ENCODE data around the gene C1orf226. TPM values are rescaled to one million over a fixed set of nuclear protein-coding genes. Genes with fewer than 3 reads are reported as not detected.

Gene C1orf226, protein sequence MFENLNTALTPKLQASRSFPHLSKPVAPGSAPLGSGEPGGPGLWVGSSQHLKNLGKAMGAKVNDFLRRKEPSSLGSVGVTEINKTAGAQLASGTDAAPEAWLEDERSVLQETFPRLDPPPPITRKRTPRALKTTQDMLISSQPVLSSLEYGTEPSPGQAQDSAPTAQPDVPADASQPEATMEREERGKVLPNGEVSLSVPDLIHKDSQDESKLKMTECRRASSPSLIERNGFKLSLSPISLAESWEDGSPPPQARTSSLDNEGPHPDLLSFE
- total RNA-seq, result 3.9 to 5.1 TPM (median 4.3 TPM) in 3 replicates

- H3K4me3 Mint-ChIP-seq, result no peak within 1 kb of the TSS
- peaks cover 3% of the 10 kb centered on the region for H3K36me3 Mint-ChIP-seq
- DNase-seq (ENCODE audit: low spot score in 2 of 2, unreplicated experiment in 2 of 2), result no peak
- H3K4me1 Mint-ChIP-seq, result no peaks in the 10 kb centered on the region
- TF ChIP-seq, protein P1, sequence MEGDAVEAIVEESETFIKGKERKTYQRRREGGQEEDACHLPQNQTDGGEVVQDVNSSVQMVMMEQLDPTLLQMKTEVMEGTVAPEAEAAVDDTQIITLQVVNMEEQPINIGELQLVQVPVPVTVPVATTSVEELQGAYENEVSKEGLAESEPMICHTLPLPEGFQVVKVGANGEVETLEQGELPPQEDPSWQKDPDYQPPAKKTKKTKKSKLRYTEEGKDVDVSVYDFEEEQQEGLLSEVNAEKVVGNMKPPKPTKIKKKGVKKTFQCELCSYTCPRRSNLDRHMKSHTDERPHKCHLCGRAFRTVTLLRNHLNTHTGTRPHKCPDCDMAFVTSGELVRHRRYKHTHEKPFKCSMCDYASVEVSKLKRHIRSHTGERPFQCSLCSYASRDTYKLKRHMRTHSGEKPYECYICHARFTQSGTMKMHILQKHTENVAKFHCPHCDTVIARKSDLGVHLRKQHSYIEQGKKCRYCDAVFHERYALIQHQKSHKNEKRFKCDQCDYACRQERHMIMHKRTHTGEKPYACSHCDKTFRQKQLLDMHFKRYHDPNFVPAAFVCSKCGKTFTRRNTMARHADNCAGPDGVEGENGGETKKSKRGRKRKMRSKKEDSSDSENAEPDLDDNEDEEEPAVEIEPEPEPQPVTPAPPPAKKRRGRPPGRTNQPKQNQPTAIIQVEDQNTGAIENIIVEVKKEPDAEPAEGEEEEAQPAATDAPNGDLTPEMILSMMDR (IDR thresholded peaks at IDR 0.05; ENCODE audit: unreplicated experiment), result no peak
- H3K27ac Mint-ChIP-seq, result no peak within 1 kb of the TSS
- no peaks in the 10 kb centered on the region for H3K27me3 Mint-ChIP-seq (ENCODE audit: low read depth)
- H3K9me3 Mint-ChIP-seq, result no peaks in the 10 kb centered on the region
Observed at GRCh38 chr1:162381383-162381782, at the start of gene C1orf226. TSS of gene C1orf226 (plus strand) at chr1:162381728. CDS start at chr1:162381902, 174 bp downstream.

GRCh38 chr1:162333991-162334390, 47.5 kb upstream of the C1orf226 start:
- Mint-ChIP-seq H3K4me1 (no peaks in the 10 kb centered on the region), H3K9me3 (no peaks in the 10 kb centered on the region), H3K36me3 (no peaks in the 10 kb centered on the region), H3K27me3 (ENCODE audit: low read depth) (no peaks in the 10 kb centered on the region), H3K4me3 (no peak overlapping the region), H3K27ac (no peak overlapping the region)
- TF ChIP-seq, protein P1 (IDR thresholded peaks at IDR 0.05; ENCODE audit: unreplicated experiment), result no peak
- DNase-seq (ENCODE audit: low spot score in 2 of 2, unreplicated experiment in 2 of 2), result no peak

DNA sequence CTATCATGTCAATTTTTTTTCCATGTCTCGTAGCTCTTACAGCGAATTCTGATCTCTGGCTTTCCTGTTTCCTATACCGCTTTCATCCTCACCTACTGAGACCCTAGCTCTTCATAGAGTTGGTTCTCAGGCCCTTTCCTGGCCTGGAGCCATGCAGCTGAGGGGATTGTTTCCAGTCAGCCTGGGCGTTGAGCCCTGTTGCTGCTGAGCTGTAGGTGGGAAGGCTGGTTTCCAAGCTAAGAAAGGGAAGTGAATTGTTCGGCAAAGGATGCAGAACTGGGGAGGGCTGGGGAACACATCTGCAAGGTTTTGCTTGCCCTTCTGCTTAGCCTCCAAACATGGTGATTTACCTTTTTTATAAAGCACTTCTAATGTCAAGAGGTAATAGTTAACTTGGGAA, 46.4 kb upstream of the C1orf226 start:
- Mint-ChIP-seq H3K4me3 (no peak overlapping the region), H3K4me1 (no peaks in the 10 kb centered on the region), H3K27me3 (ENCODE audit: low read depth) (no peaks in the 10 kb centered on the region), H3K27ac (no peak overlapping the region), H3K9me3 (no peaks in the 10 kb centered on the region), H3K36me3 (no peaks in the 10 kb centered on the region)
- TF ChIP-seq, protein P1 (IDR thresholded peaks at IDR 0.05; ENCODE audit: unreplicated experiment), result no peak
- DNase-seq (ENCODE audit: low spot score in 2 of 2, unreplicated experiment in 2 of 2), result no peak

- Mint-ChIP-seq H3K27me3 (ENCODE audit: low read depth) (no peaks in the 10 kb centered on the region), H3K9me3 (no peaks in the 10 kb centered on the region), H3K4me1 (no peaks in the 10 kb centered on the region), H3K4me3 (no peak overlapping the region), H3K27ac (no peak overlapping the region), H3K36me3 (no peaks in the 10 kb centered on the region)
- DNase-seq (ENCODE audit: low spot score in 2 of 2, unreplicated experiment in 2 of 2), result no peak
- TF ChIP-seq, protein P1 (IDR thresholded peaks at IDR 0.05; ENCODE audit: unreplicated experiment), result no peak
Observed at GRCh38 chr1:162336621-162337285, 44.8 kb upstream of the C1orf226 start.

DNA sequence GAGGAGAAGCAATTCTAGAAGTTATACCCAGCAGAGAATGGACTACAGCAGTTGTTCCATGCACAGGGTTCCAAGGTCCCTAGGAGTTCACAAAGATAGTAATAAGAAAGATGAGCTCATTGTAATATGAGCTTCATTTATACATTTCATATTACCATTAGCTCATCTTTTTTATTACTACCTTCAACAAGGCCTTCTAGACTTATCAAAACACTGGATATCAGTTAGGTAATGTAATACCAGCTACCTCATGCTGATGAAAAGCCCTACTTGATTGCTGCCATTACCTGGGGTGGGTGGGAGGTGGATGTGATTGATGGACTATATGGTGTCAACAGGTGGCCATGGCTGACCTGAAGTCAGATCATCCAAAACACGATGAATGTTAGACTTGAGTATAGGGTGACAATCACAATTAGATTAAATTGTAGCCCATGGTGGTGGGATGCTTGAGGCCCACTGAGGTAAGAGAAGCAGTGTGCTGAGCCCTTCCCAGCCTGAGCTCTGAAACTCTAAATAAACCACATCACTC, 39.0 kb upstream of the C1orf226 start:
- Mint-ChIP-seq H3K27ac (no peak overlapping the region), H3K36me3 (peaks cover 6% of the 10 kb centered on the region), H3K4me1 (no peaks in the 10 kb centered on the region), H3K9me3 (no peaks in the 10 kb centered on the region), H3K27me3 (ENCODE audit: low read depth) (no peaks in the 10 kb centered on the region), H3K4me3 (no peak overlapping the region)
- TF ChIP-seq, protein P1 (IDR thresholded peaks at IDR 0.05; ENCODE audit: unreplicated experiment), result no peak
- no peak for DNase-seq (ENCODE audit: low spot score in 2 of 2, unreplicated experiment in 2 of 2)

Measured in mesothelial cell of epicardium (in vitro differentiated cells).